Measurements from ENCODE around the gene COL13A1.

COL13A1 gene

DNA sequence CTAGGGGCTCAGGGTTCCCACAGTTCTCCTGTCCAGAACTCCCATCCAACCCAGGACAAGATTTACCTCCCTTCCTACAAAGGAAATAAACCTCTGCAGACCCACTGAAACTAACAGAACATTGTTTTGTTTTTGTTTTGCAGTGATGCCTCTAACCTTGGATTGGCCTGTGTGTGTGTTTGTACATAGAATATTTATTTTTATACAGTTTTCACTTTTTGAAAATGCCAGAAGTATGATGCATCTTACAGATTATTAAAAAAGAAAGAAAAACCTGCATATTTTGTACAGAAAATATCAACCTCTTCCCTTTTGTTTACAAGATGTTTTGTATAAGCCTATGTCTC, 156.8 kb downstream of the COL13A1 start:
- H3K27ac ChIP-seq, result no peak overlapping the region
- H3K4me2 ChIP-seq (ENCODE audit: low read length), result no peak overlapping the region
- TF ChIP-seq, protein P1, sequence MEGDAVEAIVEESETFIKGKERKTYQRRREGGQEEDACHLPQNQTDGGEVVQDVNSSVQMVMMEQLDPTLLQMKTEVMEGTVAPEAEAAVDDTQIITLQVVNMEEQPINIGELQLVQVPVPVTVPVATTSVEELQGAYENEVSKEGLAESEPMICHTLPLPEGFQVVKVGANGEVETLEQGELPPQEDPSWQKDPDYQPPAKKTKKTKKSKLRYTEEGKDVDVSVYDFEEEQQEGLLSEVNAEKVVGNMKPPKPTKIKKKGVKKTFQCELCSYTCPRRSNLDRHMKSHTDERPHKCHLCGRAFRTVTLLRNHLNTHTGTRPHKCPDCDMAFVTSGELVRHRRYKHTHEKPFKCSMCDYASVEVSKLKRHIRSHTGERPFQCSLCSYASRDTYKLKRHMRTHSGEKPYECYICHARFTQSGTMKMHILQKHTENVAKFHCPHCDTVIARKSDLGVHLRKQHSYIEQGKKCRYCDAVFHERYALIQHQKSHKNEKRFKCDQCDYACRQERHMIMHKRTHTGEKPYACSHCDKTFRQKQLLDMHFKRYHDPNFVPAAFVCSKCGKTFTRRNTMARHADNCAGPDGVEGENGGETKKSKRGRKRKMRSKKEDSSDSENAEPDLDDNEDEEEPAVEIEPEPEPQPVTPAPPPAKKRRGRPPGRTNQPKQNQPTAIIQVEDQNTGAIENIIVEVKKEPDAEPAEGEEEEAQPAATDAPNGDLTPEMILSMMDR (IDR thresholded peaks at IDR 0.05), result no peak
- no peak overlapping the region for H3K4me3 ChIP-seq (ENCODE audit: low read depth, low read length)
- no peaks in the 10 kb centered on the region for H3K4me1 ChIP-seq
- H3K79me2 ChIP-seq, result no peaks in the 10 kb centered on the region
- H3K9ac ChIP-seq, result no peak overlapping the region
- H3K27me3 ChIP-seq (ENCODE audit: control insufficient read depth, insufficient read depth, low read length), result no peaks in the 10 kb centered on the region
- H3K9me3 ChIP-seq (ENCODE audit: control insufficient read depth, low read length), result no peaks in the 10 kb centered on the region
- no peaks in the 10 kb centered on the region for H3K36me3 ChIP-seq (ENCODE audit: control insufficient read depth, insufficient read depth, low read length)
- H2AFZ ChIP-seq, result no peak overlapping the region

DNA sequence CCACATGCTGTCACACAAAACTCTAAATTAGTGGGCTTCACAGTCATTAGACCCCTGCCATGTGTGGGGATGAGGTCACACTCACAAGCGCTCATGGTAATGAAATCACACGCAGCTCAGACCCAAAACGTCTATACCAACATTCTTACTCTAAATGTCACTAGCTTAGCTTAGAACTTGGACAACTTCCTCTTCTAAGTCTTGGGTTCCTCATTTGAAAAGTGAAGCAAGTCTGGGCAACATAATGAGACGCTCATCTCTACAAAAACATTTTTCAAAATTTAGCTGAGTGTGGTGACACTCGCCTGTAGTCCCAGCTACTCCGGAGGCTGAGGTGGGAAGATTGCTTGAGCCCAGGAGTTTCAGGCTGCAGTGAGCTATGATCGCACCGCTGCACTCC, 158.2 kb downstream of the COL13A1 start:
- Histone ChIP-seq H3K4me1 (no peaks in the 10 kb centered on the region), H3K27me3 (ENCODE audit: control insufficient read depth, insufficient read depth, low read length) (no peaks in the 10 kb centered on the region), H3K79me2 (no peaks in the 10 kb centered on the region), H3K27ac (no peak overlapping the region), H3K9ac (no peak overlapping the region), H3K4me2 (ENCODE audit: low read length) (no peak overlapping the region), H3K4me3 (ENCODE audit: low read depth, low read length) (no peak overlapping the region), H3K9me3 (ENCODE audit: control insufficient read depth, low read length) (no peaks in the 10 kb centered on the region), H3K36me3 (ENCODE audit: control insufficient read depth, insufficient read depth, low read length) (no peaks in the 10 kb centered on the region), H2AFZ (no peak overlapping the region)
- TF ChIP-seq, protein P1 (IDR thresholded peaks at IDR 0.05), result no peak

DNA sequence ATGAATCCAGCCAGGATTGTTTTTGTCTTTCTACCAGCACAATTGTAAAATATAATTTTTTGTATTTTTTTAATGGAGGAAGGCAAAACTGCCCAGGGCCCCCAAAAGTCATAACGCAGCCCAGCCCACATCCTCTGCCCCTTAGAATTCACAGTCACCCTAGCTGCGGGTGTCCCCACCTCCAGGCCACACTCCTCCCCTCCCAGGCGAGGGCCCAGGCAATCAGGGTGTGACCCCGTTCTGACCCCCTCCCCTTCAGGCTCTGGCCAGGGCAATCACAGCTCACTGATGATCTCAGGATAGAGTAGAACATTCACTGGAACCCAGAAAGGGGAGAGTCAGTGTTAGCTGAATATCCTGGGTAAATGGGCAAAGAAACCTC, 158.9 kb downstream of the COL13A1 start:
- Histone ChIP-seq H2AFZ (no peak overlapping the region), H3K4me2 (ENCODE audit: low read length) (no peak overlapping the region), H3K79me2 (no peaks in the 10 kb centered on the region), H3K36me3 (ENCODE audit: control insufficient read depth, insufficient read depth, low read length) (no peaks in the 10 kb centered on the region), H3K9ac (no peak overlapping the region), H3K9me3 (ENCODE audit: control insufficient read depth, low read length) (no peaks in the 10 kb centered on the region), H3K4me3 (ENCODE audit: low read depth, low read length) (no peak overlapping the region), H3K4me1 (no peaks in the 10 kb centered on the region), H3K27ac (no peak overlapping the region), H3K27me3 (ENCODE audit: control insufficient read depth, insufficient read depth, low read length) (no peaks in the 10 kb centered on the region)
- TF ChIP-seq, protein P1 (IDR thresholded peaks at IDR 0.05), result no peak

DNA sequence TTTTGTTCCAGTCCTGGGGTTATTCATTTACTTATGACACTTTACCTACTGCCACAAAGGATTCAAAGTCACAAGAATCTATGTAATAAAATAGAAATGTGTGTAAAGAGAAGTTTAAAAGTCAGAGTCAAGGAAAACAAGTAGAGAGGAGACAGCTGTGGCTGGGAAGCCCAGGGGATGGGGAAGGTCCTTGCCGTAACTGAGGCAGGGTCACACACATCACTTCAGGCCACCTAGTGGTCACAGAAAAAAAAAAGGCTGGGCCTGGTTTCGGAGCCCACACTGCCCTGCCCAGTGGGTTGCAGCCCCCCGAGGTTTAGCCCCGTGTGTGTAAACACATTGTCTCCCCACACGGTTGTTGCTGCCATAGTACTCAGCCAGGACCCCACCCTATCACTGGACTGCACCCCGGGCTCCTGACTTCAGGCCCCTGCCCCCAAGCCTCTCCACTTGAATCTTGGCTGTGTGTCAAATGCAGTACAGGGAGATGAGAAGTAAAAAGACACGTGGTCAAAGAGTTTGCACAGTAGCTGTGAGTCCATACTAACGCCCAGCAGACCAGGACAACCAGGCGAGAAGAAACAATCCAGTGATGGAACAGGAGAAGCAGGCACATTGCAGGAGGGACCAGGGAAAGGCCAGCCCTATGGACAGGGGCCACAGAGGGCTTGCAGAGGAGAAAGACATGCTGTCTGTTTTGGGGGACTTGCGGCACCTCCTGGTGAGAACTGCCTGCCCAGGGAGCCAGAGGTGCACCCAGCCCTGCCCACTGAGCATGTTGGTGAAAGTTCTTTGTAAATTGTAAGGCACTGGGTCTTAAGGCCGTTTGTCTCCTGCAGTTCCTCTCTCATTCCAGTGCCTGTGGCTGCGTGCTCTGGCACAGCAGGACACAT, 159.5 kb downstream of the COL13A1 start:
- TF ChIP-seq, protein P1 (IDR thresholded peaks at IDR 0.05), result no peak
- Histone ChIP-seq H3K27me3 (ENCODE audit: control insufficient read depth, insufficient read depth, low read length) (no peaks in the 10 kb centered on the region), H3K4me1 (no peaks in the 10 kb centered on the region), H3K4me3 (ENCODE audit: low read depth, low read length) (no peak overlapping the region), H3K79me2 (no peaks in the 10 kb centered on the region), H3K27ac (no peak overlapping the region), H2AFZ (no peak overlapping the region), H3K4me2 (ENCODE audit: low read length) (no peak overlapping the region), H3K9ac (no peak overlapping the region), H3K36me3 (ENCODE audit: control insufficient read depth, insufficient read depth, low read length) (no peaks in the 10 kb centered on the region), H3K9me3 (ENCODE audit: control insufficient read depth, low read length) (no peaks in the 10 kb centered on the region)
